ENCODE measurements around the gene KIF26B.

- TF ChIP-seq EZH2phosphoT487 (IDR thresholded peaks at IDR 0.05; ENCODE audit: borderline replicate concordance, low read length): no peak
- TF ChIP-seq, protein P1, sequence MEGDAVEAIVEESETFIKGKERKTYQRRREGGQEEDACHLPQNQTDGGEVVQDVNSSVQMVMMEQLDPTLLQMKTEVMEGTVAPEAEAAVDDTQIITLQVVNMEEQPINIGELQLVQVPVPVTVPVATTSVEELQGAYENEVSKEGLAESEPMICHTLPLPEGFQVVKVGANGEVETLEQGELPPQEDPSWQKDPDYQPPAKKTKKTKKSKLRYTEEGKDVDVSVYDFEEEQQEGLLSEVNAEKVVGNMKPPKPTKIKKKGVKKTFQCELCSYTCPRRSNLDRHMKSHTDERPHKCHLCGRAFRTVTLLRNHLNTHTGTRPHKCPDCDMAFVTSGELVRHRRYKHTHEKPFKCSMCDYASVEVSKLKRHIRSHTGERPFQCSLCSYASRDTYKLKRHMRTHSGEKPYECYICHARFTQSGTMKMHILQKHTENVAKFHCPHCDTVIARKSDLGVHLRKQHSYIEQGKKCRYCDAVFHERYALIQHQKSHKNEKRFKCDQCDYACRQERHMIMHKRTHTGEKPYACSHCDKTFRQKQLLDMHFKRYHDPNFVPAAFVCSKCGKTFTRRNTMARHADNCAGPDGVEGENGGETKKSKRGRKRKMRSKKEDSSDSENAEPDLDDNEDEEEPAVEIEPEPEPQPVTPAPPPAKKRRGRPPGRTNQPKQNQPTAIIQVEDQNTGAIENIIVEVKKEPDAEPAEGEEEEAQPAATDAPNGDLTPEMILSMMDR (conservative IDR thresholded peaks at IDR 0.05; ENCODE audit: low read depth, low read length): no peak
Observed at GRCh38 chr1:245488346-245489129, 333.8 kb downstream of the KIF26B start.
